ENCODE data around the gene NPIPA7.
"Not testable (repeated sequence)": the region's sequence is repeated elsewhere in the genome, so short reads cannot be mapped to it uniquely, and the experiment has no call there.

DNA sequence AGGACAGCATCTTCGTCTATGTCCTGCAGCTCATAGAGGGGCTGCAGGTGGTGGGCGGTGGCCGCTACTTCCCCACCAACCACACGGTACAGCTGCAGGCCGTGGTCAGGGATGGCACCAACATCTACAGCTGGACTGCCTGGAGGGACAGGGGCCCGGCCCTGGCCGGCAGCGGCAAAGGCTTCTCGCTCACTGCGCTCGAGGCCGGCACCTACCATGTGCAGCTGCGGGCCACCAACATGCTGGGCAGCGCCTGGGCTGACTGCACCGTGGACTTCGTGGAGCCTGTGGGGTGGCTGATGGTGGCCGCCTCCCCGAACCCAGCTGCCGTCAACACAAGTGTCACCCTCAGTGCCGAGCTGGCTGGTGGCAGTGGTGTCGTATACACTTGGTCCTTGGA is 13.6 kb upstream of the NPIPA7 start:
- TF ChIP-seq, protein P1, sequence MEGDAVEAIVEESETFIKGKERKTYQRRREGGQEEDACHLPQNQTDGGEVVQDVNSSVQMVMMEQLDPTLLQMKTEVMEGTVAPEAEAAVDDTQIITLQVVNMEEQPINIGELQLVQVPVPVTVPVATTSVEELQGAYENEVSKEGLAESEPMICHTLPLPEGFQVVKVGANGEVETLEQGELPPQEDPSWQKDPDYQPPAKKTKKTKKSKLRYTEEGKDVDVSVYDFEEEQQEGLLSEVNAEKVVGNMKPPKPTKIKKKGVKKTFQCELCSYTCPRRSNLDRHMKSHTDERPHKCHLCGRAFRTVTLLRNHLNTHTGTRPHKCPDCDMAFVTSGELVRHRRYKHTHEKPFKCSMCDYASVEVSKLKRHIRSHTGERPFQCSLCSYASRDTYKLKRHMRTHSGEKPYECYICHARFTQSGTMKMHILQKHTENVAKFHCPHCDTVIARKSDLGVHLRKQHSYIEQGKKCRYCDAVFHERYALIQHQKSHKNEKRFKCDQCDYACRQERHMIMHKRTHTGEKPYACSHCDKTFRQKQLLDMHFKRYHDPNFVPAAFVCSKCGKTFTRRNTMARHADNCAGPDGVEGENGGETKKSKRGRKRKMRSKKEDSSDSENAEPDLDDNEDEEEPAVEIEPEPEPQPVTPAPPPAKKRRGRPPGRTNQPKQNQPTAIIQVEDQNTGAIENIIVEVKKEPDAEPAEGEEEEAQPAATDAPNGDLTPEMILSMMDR (conservative IDR thresholded peaks at IDR 0.05) = not testable (repeated sequence)
- not testable (repeated sequence) for TF ChIP-seq EZH2 (IDR thresholded peaks at IDR 0.05; ENCODE audit: low read depth)

Data from PC-9 (cell line).